GM18526 (cell line): ENCODE data around the gene CHRM4.

ENCODE experiments used
- POLR2A ChIP-seq: IDR thresholded peaks from 3 replicates; pipeline ENCODE4 v1.6.1; 2011; ENCODE audit not compliant: insufficient read length; ENCODE audit errors: extremely low read depth

Gene CHRM4

DNA sequence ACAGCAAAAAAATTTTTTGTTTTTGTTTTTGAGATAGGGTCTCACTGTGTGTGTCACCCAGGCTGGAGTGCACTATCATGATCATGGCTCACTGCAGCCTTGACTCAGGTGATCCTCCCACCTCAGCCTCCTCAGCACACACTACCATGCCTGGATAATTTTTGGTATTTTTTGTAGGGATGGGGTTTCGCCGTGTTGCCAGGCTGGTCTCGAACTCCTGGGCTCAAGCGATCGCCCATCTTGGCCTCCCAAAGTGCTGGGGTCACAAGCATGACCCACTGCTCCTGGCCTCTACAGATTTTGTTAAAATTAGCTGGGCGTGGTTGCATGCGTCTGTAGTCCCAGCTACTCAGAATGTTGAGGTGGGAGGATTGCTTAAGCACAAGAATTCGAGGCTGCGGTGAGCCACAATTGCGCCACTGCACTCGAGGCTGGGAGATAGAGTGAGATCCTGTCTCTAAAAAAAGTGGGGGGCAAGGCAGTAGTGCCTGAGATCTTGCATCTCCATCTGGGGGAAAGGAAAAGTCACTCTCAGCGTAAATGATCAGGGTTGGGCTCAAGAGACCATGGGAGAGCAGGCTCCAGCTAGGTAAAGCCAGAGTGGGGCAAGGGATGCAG, 54.9 kb downstream of the CHRM4 start:
- no peak for TF ChIP-seq POLR2A

DNA sequence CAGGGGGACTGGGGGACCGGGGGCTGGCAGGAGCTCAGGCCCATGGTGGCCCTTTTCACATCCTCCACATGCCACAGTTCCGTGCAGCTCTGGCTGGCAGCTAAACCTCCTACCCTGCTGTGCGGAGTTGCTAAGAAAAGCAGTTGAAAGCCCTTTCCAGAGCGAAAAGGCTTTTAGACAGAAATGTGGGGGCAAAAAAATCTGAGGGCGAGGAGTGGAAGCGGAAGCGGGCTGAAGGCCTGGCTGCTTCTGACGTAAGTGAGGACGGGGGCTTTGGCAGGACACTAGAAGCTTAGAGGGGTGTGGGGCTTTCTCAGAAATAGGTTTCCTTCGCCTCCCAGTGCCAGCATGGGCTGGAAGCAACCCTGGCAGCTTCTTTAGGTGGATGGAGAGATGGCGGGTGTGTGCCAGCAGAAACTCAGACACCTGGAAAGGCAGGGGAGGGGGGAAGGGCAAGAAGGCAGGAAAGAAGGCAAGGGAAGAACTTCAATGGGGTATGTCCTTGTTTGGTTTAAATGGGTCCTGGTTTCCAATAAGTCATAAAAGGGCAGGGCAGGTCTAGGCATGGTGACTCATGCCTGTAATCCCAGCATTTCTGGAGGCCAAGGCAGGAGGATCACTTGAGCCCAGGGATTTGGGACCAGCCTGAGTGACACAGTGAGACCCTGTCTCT, 55.5 kb downstream of the CHRM4 start:
- TF ChIP-seq POLR2A, result no peak

DNA sequence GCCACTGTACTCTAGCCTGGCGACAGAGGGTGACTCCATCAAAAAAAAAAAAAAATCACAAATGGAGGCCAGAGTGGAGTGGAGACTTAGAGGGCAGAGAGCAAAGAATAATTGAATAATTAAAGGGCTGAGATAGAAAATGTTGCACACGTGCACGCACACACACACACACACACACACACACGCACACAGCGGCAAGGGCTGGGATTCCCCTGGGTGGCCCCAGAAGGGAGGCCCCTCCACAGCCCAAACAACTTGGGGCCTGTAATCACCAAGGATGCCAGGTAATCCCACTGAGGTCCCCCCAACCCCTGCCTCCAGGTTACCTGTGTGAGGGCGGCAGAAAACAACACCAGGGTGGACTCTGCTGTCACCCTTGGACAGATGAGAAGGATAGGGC, 56.3 kb downstream of the CHRM4 start:
- no peak for TF ChIP-seq POLR2A

DNA sequence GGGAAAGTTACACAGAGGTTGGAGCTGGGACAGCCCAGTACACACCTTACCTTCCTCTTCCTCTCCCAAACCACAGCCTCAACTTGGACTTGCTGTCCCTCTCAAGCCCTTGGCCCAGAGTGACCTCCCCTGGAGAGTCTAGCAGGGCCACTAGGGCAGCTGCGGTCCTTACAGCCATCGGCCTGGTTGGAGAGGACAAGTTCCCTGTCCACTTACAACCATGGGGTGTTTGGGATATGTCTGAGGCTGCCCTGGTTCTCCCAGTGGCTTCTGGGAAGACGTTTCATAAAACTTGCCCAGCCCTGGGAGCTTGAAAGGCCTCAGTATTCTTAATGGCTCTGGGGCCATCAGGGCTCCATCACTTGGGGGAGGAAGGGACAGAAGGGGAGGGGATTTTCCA, 57.4 kb downstream of the CHRM4 start:
- TF ChIP-seq POLR2A, result no peak
